Neural progenitor cell (in vitro differentiated cells): ENCODE data around the gene MTX2. TPM values are rescaled to one million over a fixed set of nuclear protein-coding genes. Genes with fewer than 3 reads are reported as not detected.

Source experiments
- DNase-seq: peaks from one replicate; pipeline ENCODE4 v3.0.0-alpha.2; 2016; ENCODE audit warnings: low spot score
- H2AFZ ChIP-seq: fragments of 200-600 bp; sonication (generic); replicated peaks from 2 replicates; pipeline ENCODE4 v1.6.1; 2016; ENCODE audit warnings: antibody characterized with exemption
- H3F3A ChIP-seq: fragments of 200-600 bp; sonication (generic); 2 replicates; pipeline ENCODE4 v1.6.1; 2016; ENCODE audit warnings: antibody characterized with exemption, low read depth
- H3K27ac ChIP-seq: fragments of 200-600 bp; sonication (generic); 2 replicates; pipeline ENCODE4 v1.5.1; 2016; ENCODE audit warnings: mild to moderate bottlenecking
- H3K27me3 ChIP-seq: fragments of 200-600 bp; sonication (generic); 2 replicates; pipeline ENCODE4 v1.6.1; 2016; ENCODE audit warnings: mild to moderate bottlenecking, moderate library complexity
- H3K36me3 ChIP-seq: fragments of 200-600 bp; sonication (generic); 2 replicates; pipeline ENCODE4 v1.5.1; 2016
- H3K4me1 ChIP-seq: fragments of 200-600 bp; sonication (generic); 2 replicates; pipeline ENCODE4 v1.6.1; 2016; ENCODE audit warnings: mixed run types
- H3K4me2 ChIP-seq: fragments of 200-600 bp; sonication (generic); 2 replicates; pipeline ENCODE4 v1.6.1; 2016
- H3K4me3 ChIP-seq: fragments of 200-600 bp; sonication (generic); 2 replicates; pipeline ENCODE4 v1.5.1; 2016
- H3K79me2 ChIP-seq: fragments of 200-600 bp; sonication (generic); 2 replicates; pipeline ENCODE4 v1.6.1; 2016; ENCODE audit warnings: low read depth
- H3K9ac ChIP-seq: fragments of 200-600 bp; sonication (generic); 2 replicates; pipeline ENCODE4 v1.6.1; 2016
- H3K9me3 ChIP-seq: fragments of 200-600 bp; sonication (generic); 2 replicates; pipeline ENCODE4 v1.5.1; 2016; ENCODE audit warnings: low read depth
- H4K20me1 ChIP-seq: fragments of 200-600 bp; sonication (generic); 2 replicates; pipeline ENCODE4 v1.6.1; 2016; ENCODE audit warnings: low read depth
- H3K27ac Mint-ChIP-seq: 3 replicates; pipeline ENCODE4 v1.8.0; 2021; ENCODE audit warnings: mixed read lengths
- H3K27me3 Mint-ChIP-seq: 2 replicates; pipeline ENCODE4 v1.8.0; 2022; ENCODE audit warnings: low read depth, mild to moderate bottlenecking, inconsistent platforms, moderate library complexity, mixed read lengths; ENCODE audit not compliant: insufficient read depth
- H3K36me3 Mint-ChIP-seq: 3 replicates; pipeline ENCODE4 v1.8.0; 2021; ENCODE audit warnings: mixed read lengths
- H3K4me1 Mint-ChIP-seq: 3 replicates; pipeline ENCODE4 v1.8.0; 2021; ENCODE audit warnings: mixed read lengths
- H3K4me3 Mint-ChIP-seq: 3 replicates; pipeline ENCODE4 v1.8.0; 2021; ENCODE audit warnings: mild to moderate bottlenecking, moderate library complexity, mixed read lengths
- H3K9me3 Mint-ChIP-seq: 3 replicates; pipeline ENCODE4 v1.8.0; 2020; ENCODE audit warnings: mixed read lengths
- EZH2 ChIP-seq: fragments of 200-600 bp; sonication (generic); IDR thresholded peaks from 2 replicates; pipeline ENCODE4 v1.6.1; 2017; ENCODE audit warnings: antibody characterized with exemption, mild to moderate bottlenecking, moderate library complexity
- EZH2phosphoT487 ChIP-seq: fragments of 200-600 bp; sonication (generic); IDR thresholded peaks from 2 replicates; pipeline ENCODE4 v1.6.1; 2017; ENCODE audit warnings: antibody characterized with exemption
- total RNA-seq: library from RNA; depleted of rRNA; stranded (reverse); fragments of >200 nt; gene quantifications from 2 replicates; pipeline ENCODE4 v1.2.3, GENCODE V29; 2015; ENCODE audit warnings: low replicate concordance
- TF ChIP-seq, protein P1 (sequence below): fragments of 200-600 bp; sonication (generic); IDR thresholded peaks from 2 replicates; pipeline ENCODE4 v1.5.1; 2017; ENCODE audit warnings: antibody characterized with exemption, mild to moderate bottlenecking

Gene MTX2
- total RNA-seq, 1 donor from 2014 or later, result 39.2 TPM

GRCh38 chr2:176260689-176261088, 8.6 kb upstream of the MTX2 start:
- no peaks in the 10 kb centered on the region for H3K9me3 ChIP-seq
- H3K4me1 Mint-ChIP-seq, result no peaks in the 10 kb centered on the region
- no peak overlapping the region for H3K9ac ChIP-seq
- H3K4me1 ChIP-seq, result no peaks in the 10 kb centered on the region
- H3K27me3 Mint-ChIP-seq, result no peaks in the 10 kb centered on the region
- no peak overlapping the region for H3K27ac ChIP-seq
- H3F3A ChIP-seq, result no peaks in the 10 kb centered on the region
- H3K9me3 Mint-ChIP-seq, result no peaks in the 10 kb centered on the region
- H3K36me3 Mint-ChIP-seq, result no peaks in the 10 kb centered on the region
- H3K4me3 Mint-ChIP-seq, result no peak overlapping the region
- no peaks in the 10 kb centered on the region for H3K79me2 ChIP-seq
- H3K4me2 ChIP-seq, result no peak overlapping the region
- no peak overlapping the region for H2AFZ ChIP-seq
- DNase-seq, result no peak
- no peak for TF ChIP-seq EZH2phosphoT487
- TF ChIP-seq, protein P1, sequence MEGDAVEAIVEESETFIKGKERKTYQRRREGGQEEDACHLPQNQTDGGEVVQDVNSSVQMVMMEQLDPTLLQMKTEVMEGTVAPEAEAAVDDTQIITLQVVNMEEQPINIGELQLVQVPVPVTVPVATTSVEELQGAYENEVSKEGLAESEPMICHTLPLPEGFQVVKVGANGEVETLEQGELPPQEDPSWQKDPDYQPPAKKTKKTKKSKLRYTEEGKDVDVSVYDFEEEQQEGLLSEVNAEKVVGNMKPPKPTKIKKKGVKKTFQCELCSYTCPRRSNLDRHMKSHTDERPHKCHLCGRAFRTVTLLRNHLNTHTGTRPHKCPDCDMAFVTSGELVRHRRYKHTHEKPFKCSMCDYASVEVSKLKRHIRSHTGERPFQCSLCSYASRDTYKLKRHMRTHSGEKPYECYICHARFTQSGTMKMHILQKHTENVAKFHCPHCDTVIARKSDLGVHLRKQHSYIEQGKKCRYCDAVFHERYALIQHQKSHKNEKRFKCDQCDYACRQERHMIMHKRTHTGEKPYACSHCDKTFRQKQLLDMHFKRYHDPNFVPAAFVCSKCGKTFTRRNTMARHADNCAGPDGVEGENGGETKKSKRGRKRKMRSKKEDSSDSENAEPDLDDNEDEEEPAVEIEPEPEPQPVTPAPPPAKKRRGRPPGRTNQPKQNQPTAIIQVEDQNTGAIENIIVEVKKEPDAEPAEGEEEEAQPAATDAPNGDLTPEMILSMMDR, result no peak
- no peak for TF ChIP-seq EZH2
- H3K27ac Mint-ChIP-seq, result no peak overlapping the region
- no peaks in the 10 kb centered on the region for H3K36me3 ChIP-seq
- H3K4me3 ChIP-seq, result no peak overlapping the region
- no peaks in the 10 kb centered on the region for H4K20me1 ChIP-seq
- H3K27me3 ChIP-seq, result peaks cover 27% of the 10 kb centered on the region

DNA sequence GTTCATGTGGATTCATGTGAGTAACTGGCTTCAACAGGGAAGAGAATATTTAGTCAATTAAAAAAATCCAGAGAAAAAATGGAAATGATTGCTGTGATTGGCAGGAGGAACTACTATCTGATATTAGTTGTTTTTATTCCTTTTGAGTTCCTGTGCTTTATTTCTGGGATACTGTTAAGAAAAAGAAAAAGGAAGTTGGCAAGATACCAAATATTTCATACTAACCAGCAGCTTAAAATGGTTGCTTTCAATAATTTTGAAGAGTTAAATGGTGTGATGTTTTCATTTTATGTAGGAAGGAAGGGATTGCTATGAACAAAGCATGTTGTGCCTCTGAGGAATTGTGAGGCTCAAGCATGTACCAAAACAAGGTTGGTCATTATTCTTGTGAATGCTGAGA, 8.1 kb upstream of the MTX2 start:
- Histone ChIP-seq H3K4me2 (no peak overlapping the region), H4K20me1 (no peaks in the 10 kb centered on the region), H3K9me3 (no peaks in the 10 kb centered on the region), H3K4me3 (no peak overlapping the region), H3K27me3 (peaks cover 32% of the 10 kb centered on the region), H3K36me3 (no peaks in the 10 kb centered on the region), H3K9ac (no peak overlapping the region), H3K79me2 (no peaks in the 10 kb centered on the region), H3F3A (no peaks in the 10 kb centered on the region), H2AFZ (no peak overlapping the region), H3K4me1 (no peaks in the 10 kb centered on the region), H3K27ac (no peak overlapping the region)
- H3K4me1 Mint-ChIP-seq, result no peaks in the 10 kb centered on the region
- no peak for DNase-seq
- TF ChIP-seq EZH2, result no peak
- TF ChIP-seq, protein P1, result no peak
- TF ChIP-seq EZH2phosphoT487, result no peak
- no peaks in the 10 kb centered on the region for H3K27me3 Mint-ChIP-seq
- H3K36me3 Mint-ChIP-seq, result no peaks in the 10 kb centered on the region
- no peak overlapping the region for H3K27ac Mint-ChIP-seq
- H3K9me3 Mint-ChIP-seq, result no peaks in the 10 kb centered on the region
- no peak overlapping the region for H3K4me3 Mint-ChIP-seq

DNA sequence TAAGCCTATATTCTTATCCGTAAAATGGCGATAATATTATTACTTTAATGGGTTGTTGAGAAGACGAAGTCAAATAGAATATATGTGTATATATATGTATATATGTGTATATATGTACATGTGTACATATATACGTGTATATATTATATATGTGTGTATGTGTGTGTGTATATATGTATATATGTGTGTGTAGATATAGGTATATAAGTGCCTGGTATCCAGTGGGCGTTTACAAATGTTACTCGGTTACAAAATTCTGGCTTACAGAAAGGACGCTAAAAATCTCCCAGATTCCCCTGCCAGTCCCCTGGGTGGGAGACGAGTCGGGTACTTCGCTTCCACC, 295 bp upstream of the MTX2 start:
- H3K4me1 Mint-ChIP-seq, result peaks cover 8% of the 10 kb centered on the region
- H3K27ac Mint-ChIP-seq, result no peak overlapping the region

More for the DNA sequence above, 295 bp upstream of the MTX2 start:
- no peak overlapping the region for H3K27ac ChIP-seq
- H3F3A ChIP-seq, result peaks cover 5% of the 10 kb centered on the region
- no peak overlapping the region for H3K9ac ChIP-seq
- peaks cover 5% of the 10 kb centered on the region for H3K36me3 Mint-ChIP-seq
- H3K79me2 ChIP-seq, result peaks cover 45% of the 10 kb centered on the region
- TF ChIP-seq EZH2, result no peak
- TF ChIP-seq EZH2phosphoT487, result no peak
- TF ChIP-seq, protein P1, result no peak
- no peaks in the 10 kb centered on the region for H3K9me3 ChIP-seq
- H3K4me3 ChIP-seq, result peak overlapping the region; percentile 89
- peaks cover 9% of the 10 kb centered on the region for H3K4me1 ChIP-seq
- H4K20me1 ChIP-seq, result peaks cover 12% of the 10 kb centered on the region
- no peaks in the 10 kb centered on the region for H3K9me3 Mint-ChIP-seq
- no peaks in the 10 kb centered on the region for H3K27me3 Mint-ChIP-seq
- H3K4me3 Mint-ChIP-seq, result peak overlapping the region; percentile 98
- no peak for DNase-seq
- peak overlapping the region; percentile 97 for H2AFZ ChIP-seq
- peak overlapping the region; percentile 87 for H3K4me2 ChIP-seq
- H3K36me3 ChIP-seq, result no peaks in the 10 kb centered on the region
- peaks cover 41% of the 10 kb centered on the region for H3K27me3 ChIP-seq
